ENCODE data around the gene PHF21B. TPM values are rescaled to one million over a fixed set of nuclear protein-coding genes. Genes with fewer than 3 reads are reported as not detected.

Gene PHF21B
- total and polyA plus RNA-seq, 12 donors = 0.07 to 0.98 (median 0.50) TPM; not detected in 4

GRCh38 chr22:44930711-44931035, 79.1 kb downstream of the PHF21B start:
- no peaks in the 10 kb centered on the region for H3K36me3 ChIP-seq
- no peaks in the 10 kb centered on the region for H3K27me3 ChIP-seq
- no peak for TF ChIP-seq CTCF (IDR thresholded peaks at IDR 0.05)
- H3K4me3 ChIP-seq = peak overlapping the region in 1 of 10 donors; percentile 13
- intact Hi-C loops (cut with DNase I) = no loop called here
- 90 to 91% methylated on average over 8 of the region's 8 CpGs for WGBS, 2 donors
- ATAC-seq = peak in 3 of 8 donors; percentile 5 to 10 (median 6)
- peaks cover 0 to 13% (median 3%) of the 10 kb centered on the region in 9 donors for H3K4me1 ChIP-seq
- H3K27ac ChIP-seq = peak overlapping the region in 9 of 10 donors; percentile 44 to 83 (median 71)
- H3K9me3 ChIP-seq = no peaks in the 10 kb centered on the region
- DNase-seq = no peak

- Histone ChIP-seq H3K9me3 (peaks cover 0 to 2% (median 0%) of the 10 kb centered on the region in 11 donors), H3K27ac (peak overlapping the region in 1 of 10 donors; percentile 77), H3K27me3 (no peaks in the 10 kb centered on the region), H3K4me1 (peaks cover 0 to 12% (median 3%) of the 10 kb centered on the region in 9 donors), H3K4me3 (no peak overlapping the region), H3K36me3 (no peaks in the 10 kb centered on the region)
- TF ChIP-seq CTCF (IDR thresholded peaks at IDR 0.05) = no peak
- ATAC-seq (no peak), DNase-seq (no peak)
- 87 to 89% methylated on average over 13 of the region's 13 CpGs for WGBS, 2 donors
- intact Hi-C loops (cut with DNase I) = no loop called here
These were observed 79.6 kb downstream of the PHF21B start for GRCh38 chr22:44930016-44930710.

GRCh38 chr22:44929359-44930015, 80.3 kb downstream of the PHF21B start:
- Histone ChIP-seq H3K9me3 (peaks cover 0 to 9% (median 0%) of the 10 kb centered on the region in 11 donors), H3K27ac (no peak overlapping the region), H3K4me3 (no peak overlapping the region), H3K36me3 (no peaks in the 10 kb centered on the region), H3K4me1 (peaks cover 0 to 12% (median 3%) of the 10 kb centered on the region in 9 donors), H3K27me3 (no peaks in the 10 kb centered on the region)
- no peak for TF ChIP-seq CTCF (IDR thresholded peaks at IDR 0.05)
- ATAC-seq (no peak), DNase-seq (no peak)
- 92 to 93% methylated on average over 18 of the region's 18 CpGs for WGBS, 2 donors
- intact Hi-C loops (cut with DNase I) = no loop called here

- Histone ChIP-seq H3K27me3 (no peaks in the 10 kb centered on the region), H3K4me1 (peaks cover 0 to 12% (median 3%) of the 10 kb centered on the region in 9 donors), H3K4me3 (no peak overlapping the region), H3K36me3 (no peaks in the 10 kb centered on the region), H3K9me3 (peaks cover 0 to 15% (median 0%) of the 10 kb centered on the region in 11 donors), H3K27ac (no peak overlapping the region)
- ATAC-seq (no peak), DNase-seq (no peak)
- intact Hi-C loops (cut with DNase I) = no loop called here
- WGBS, 2 donors = 89 to 90% methylated on average over 18 of the region's 18 CpGs
- no peak for TF ChIP-seq CTCF (IDR thresholded peaks at IDR 0.05)
These were observed 81.0 kb downstream of the PHF21B start for GRCh38 chr22:44928711-44929358.

Data from heart right ventricle (tissue), 16 donors.